GM03348 (cell line): ENCODE data around the gene MT2A.
"Not testable (repeated sequence)": the region's sequence is repeated elsewhere in the genome, so short reads cannot be mapped to it uniquely, and the experiment has no call there.

Source experiments
- DNase-seq: peaks from one replicate; pipeline ENCODE4 v3.0.0; 2012; ENCODE audit warnings: low spot score

MT2A gene

DNA sequence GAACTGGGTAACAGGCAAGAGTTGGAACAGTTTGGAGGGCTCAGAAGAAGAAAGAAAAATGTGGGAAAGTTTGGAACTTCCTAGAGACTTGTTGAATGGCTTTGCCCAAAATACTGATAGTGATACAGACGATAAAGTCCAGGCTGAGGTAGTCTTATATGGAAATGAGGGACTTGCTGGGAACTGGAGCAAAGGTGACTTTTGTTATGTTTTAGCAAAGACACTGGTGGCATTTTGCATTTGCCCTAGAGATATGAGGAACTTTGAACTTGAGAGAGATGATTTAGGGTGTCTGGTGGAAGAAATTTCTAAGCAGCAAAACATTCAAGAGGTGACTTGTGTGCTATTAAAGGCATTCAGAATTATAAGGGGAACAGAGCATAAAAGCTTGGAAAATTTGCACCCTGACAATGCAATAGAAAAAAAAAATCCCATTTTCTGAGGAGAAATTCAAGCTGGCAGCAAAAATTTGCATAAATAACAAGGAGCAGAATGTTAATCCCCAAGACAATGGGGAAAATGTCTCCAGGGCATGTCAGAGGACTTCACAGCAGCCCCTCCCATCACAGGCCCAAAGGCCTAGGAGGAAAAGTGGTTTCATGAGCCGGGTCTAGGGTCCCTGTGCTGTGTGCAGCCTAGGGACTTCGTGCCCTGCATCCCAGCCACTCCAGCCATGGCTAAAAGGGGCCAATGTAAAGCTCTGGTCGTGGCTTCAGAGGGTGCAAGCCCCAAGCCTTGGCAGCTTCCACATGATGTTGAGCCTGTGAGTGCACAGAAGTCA is 13.5 kb downstream of the MT2A start:
- DNase-seq, result not testable (repeated sequence)

DNA sequence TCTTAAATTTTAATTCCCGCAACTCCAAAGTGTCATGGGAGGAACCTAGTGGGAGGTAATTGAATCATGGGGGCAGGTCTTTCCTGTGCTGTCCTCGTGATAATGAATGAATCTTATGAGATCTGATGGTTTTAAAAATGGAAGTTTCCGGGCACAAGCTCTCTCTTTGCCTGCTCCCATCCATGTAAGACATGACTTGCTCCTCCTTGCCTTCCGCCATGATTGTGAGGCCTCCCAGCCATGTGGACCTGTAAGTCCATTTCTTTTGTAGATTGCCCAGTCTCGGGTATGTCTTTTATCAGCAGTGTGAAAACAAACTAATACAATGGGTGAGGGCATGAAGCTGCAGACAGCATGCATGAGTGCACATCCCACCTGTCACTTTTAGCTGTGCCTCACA is 14.8 kb downstream of the MT2A start:
- DNase-seq, result not testable (repeated sequence)

DNA sequence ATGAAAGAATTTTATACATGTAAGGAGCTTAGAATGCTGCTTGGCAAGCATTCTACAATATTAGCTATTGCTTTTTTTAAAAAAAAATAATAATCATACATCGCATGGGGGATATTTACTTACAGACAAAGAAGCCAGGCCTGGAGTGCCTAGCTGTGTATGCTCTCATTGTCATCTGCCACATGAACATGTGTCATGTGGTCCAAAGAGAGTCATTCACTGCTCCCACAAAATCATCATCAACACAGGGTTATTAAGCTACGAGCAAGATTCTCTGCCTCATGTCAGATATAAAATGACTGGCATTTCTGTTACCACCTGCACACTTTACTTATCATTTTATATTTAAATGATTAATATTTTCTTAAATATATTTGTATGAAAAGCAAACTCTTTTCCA is 15.3 kb downstream of the MT2A start:
- no peak for DNase-seq

DNA sequence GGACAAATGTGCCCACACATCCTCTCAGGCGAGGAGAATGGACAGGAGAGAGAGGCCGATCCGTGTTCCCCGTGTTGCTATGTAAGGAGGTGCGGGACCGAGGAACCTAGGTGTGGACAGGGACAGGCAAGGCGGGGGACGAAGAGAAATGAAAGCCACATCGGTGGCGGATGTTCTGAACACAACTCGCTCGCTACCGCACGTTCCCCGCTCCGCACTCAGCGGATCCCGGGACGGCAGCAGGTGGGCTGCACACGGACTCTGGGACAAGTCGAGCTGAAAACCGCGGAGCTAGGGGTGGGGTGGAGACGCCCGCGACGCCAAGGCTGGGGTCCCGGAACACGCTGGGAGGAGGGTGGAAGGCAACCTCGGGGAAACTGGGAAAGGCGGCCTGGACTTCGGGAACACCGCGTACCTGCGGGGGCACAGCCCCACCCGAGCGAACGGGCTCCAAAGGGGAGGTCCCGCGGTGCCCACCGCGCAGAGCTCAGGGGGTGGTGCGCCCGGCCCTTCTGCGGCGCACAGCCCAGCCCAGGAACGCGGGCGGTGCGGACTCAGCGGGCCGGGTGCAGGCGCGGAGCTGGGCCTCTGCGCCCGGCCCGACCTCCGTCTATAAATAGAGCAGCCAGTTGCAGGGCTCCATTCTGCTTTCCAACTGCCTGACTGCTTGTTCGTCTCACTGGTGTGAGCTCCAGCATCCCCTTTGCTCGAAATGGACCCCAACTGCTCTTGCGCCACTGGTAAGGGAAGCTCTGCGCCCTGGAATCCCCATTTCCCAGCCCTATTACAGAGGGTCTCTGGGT is 17.0 kb downstream of the MT2A start, which contains the start of gene MT1E:
Gene MT1E, plus strand, starts transcription at position 642 of the 803 bp plus-strand sequence. Its CDS starts 71 bp downstream, at position 713.
- DNase-seq, result peak; percentile 95

- peak; percentile 73 for DNase-seq
These were observed 17.7 kb downstream of the MT2A start for GRCh38 chr16:56625943-56626654.

DNA sequence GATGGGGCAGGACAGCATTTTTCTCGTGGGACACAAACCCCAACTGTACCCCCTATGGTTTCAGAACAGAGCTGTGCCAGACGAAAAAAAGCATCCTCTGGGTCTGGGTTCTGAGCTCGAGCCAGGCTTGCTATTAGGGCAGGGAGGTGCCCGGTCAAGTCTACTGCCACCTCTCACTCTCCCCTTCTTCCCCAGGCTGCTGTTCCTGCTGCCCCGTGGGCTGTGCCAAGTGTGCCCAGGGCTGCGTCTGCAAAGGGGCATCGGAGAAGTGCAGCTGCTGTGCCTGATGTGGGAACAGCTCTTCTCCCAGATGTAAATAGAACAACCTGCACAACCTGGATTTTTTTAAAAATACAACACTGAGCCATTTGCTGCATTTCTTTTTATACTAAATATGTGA is 18.3 kb downstream of the MT2A start:
- DNase-seq, result no peak

DNA sequence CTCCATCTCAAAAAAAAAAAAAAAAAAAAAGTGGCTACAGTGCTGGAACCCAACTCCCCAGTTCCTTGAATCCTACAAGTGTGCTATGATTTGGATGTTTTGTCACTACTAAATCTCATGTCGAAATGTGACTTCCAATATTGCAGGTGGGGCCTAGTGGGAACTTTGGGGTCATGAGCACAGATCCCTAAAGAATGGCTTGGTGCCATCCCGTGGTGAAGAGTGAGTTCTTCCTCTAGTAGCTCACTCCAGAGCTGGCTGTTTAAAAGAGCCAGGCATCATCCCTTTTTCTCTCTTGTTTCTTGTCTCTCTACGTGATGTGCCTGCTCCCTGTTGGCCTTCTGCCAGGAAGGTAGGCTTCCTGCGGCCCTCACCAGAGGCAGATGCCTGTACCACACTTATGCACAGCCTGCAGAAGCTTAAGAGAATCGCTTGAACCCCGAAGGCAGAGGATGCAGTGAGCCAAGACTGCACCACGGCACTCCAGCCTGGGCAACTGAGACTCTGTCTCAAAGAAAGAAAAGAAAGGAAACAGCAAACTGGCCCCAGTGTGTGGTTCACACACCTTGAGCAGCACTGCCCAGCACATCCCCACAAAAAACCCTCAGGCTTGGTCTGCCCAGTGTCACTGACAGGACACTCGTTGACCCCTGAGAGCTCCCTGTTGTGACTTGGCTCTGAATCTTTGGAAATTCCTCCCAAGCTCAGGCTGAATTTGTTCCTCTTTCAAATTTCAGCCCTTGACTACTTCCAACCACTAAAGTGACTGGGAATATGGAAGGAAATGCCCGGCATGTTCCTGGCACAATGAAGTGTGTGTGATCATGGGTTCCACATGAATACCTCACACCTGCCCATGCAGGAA is 20.3 kb downstream of the MT2A start:
- DNase-seq, result no peak

DNA sequence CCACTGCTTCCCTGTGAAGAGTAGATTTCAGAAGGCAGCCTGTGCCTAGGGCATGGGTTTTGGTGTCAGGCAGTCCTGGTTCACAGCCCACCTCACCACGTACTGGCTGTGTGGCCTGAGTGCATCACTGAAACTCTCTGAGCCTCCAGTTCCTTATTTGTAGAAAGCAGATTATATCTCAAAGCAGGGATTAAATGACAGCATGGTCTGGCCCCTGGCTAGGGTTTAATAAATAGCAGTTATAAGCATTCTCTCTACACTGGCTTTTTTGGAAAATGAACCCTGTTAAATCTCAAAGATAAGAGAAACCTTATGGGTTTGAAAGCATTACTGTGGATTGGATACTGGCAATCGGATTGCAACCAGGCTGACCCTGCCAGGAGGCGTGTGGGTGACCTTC is 21.1 kb downstream of the MT2A start:
- no peak for DNase-seq

DNA sequence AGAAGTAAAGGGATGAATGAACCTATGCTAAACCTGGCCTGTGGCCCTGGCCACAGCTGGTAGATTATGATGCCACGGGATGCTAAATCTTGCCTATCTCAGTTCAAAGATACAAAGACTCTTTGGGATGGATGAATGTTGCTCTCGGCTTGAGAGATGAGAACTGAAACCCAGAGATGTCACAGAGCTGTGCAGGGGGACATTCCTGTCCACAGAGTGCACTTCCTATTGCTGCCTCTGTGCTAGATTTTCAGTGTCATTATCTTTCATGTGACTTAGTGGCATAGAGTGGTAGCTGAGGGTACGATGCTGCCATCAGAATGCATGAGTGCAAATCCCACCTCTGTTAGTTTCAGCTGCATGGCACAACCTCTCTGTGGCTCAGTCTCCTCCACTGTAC is 21.8 kb downstream of the MT2A start:
- no peak for DNase-seq

- no peak for DNase-seq
These were observed 22.8 kb downstream of the MT2A start for GRCh38 chr16:56631197-56631596.

DNA sequence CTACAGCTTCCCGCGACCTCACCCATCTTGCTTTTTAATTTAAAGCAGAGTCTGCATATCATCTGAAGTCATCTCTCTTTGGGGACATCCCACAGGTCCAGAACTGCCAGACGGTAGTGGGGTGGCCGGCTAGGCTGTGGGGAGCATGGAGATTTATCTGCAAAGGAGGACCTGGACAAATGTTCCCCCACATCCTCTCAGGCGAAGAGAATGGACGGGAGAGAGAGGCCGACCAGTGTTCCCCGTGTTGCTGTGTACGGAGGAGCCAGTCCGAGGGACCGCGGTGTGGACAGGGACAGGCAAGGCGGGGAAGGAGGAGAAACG is 23.4 kb downstream of the MT2A start:
- no peak for DNase-seq

- peak; percentile 76 for DNase-seq
These were observed 23.9 kb downstream of the MT2A start, which contains the start of gene MT1M for GRCh38 chr16:56632156-56632847. MT1M (plus strand) TSS chr16:56632659; CDS start chr16:56632732, 73 bp downstream.

- DNase-seq, result no peak
These were observed 24.5 kb downstream of the MT2A start for GRCh38 chr16:56632848-56633365.

DNA sequence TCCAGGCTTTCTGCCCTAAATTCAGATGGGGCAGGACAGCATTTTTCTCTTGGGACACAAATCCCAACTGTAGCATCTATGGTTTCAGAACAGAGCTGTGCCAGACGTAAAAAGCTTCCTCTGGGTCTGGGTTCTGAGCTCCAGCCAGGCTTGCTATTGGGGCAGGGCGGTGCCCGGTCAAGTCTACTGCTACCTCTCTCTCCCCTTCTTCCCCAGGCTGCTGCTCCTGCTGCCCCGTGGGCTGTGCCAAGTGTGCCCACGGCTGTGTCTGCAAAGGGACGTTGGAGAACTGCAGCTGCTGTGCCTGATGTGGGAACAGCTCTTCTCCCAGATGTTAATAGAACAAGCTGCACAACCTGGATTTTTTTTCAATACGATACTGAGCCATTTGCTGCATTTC is 25.2 kb downstream of the MT2A start:
- DNase-seq, result no peak

DNA sequence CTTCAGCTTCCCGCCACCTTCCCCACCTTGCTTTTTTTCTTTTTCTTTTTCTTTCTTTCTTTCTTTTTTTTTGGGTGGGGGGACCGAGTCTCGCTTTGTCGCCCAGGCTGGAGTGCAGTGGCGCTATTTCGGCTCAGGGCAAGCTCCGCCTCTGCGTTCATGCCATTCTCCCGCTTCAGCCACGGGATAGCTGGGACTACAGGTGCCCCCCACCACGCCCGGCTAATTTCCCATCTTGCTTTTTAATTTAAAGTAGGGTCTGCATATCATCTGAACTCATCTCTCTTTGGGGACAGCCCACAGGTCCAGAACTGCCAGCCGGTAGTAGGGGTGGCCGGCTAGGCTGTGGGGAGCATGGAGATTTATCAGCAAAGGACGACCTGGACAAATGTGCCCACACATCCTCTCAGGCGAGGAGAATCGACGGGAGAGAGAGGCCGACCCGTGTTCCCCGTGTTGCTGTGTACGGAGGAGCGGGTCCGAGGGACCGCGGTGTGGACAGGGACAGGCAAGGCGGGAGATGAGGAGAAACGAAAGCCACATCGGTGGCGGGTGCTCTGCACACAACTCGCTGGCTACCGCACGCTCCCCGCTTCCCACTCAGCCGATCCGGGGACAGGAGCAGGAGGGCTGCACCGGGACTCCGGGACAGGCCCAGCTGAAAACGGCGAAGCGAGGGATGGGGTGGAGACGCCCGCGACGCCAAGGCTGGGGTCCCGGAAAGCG is 26.5 kb downstream of the MT2A start:
- DNase-seq, result no peak

DNA sequence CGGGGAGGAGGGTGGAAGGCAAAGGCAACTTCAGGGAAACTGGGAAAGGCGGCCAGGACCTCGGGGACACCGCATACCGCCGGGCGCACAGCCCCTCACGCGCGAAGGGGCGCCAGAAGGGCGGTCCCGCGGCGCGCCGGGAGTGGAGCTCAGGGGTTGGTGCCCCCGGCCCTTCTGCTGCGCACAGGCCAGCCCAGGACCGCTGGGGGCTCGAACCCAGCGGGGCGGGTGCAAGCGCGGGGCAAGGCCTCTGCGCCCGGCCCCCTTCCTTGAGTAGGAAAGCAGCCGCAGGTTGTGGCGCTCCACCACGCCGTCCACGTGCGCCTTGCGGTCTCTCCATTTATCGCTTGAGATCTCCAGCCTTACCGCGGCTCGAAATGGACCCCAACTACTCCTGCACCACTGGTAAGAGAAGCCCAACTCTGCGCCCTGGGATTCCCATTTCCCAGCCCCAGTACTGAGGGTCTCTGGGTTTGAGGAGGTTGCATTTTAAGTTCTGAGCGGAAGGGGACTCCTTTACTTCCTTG is 27.1 kb downstream of the MT2A start:
- no peak for DNase-seq

DNA sequence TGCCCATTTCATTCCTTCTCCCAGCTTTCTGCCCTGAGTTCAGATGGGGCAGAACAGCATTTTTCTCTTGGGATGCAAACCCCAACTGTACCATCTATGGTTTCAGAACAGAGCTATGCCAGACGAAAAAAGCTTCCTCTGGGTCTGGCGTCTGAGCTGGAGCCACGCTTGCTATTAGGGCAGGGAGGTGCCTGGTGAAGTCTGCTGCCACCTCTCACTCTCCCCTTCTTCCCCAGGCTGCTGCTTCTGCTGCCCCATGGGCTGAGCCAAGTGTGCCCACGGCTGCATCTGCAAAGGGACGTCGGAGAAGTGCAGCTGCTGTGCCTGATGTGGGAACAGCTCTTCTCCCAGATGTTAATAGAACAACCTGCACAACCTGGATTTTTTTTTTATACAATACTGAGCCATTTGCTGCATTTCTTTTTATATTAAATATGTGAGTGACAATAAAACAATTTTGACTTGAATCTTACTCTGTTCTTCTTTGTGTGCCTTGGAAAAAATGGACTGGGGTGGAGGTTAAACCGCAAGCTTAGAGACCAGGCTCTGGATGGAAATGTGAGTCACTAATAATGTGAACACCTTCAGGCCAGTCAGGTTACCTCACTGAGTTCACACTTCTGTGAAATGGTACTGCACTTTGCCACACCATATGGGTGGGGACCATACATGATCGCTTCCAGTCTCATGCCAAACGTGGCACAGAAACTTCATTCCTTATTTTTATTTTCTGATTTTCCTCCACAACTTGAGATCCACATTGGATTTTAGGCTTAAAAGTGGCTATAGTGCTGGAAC is 28.4 kb downstream of the MT2A start:
- no peak for DNase-seq

- peak; percentile 85 for DNase-seq
These were observed 29.7 kb downstream of the MT2A start, which contains the start of gene MT1A for GRCh38 chr16:56637814-56638750. MT1A (plus strand) TSS chr16:56638666; CDS start chr16:56638739, 73 bp downstream.
